ENCODE data around the gene USP25. TPM values are rescaled to one million over a fixed set of nuclear protein-coding genes. Genes with fewer than 3 reads are reported as not detected.

Gene USP25
- total and polyA plus RNA-seq, 2 donors: 19.8 to 37.7 TPM

GRCh38 chr21:15764878-15765277 lies 35.1 kb downstream of the USP25 start:
- DNase-seq (ENCODE audit: low read depth in 6 of 9, low spot score in 9 of 9): no peak
- Histone ChIP-seq H3K4me1 (ENCODE audit: control insufficient read depth in 2 of 2, insufficient read depth in 2 of 2, low read length in 2 of 2) (no peaks in the 10 kb centered on the region), H3K27ac (ENCODE audit: low read depth in 1 of 2, low read length in 1 of 2) (no peak overlapping the region), H3K4me3 (ENCODE audit: low read length in 2 of 2) (no peak overlapping the region), H3K27me3 (ENCODE audit: control insufficient read depth in 2 of 2, insufficient read depth in 1 of 2, low read length in 1 of 2) (no peaks in the 10 kb centered on the region), H3K36me3 (ENCODE audit: control insufficient read depth in 2 of 2, insufficient read depth in 2 of 2, low read length in 1 of 2) (no peaks in the 10 kb centered on the region), H3K9me3 (ENCODE audit: control insufficient read depth in 2 of 2, insufficient read depth in 1 of 2, low read length in 1 of 2) (no peaks in the 10 kb centered on the region)
- WGBS: 94% methylated on average over 3 of the region's 3 CpGs

- H3K27ac ChIP-seq (ENCODE audit: low read depth in 1 of 2, low read length in 1 of 2): no peak overlapping the region
- H3K27me3 ChIP-seq (ENCODE audit: control insufficient read depth in 2 of 2, insufficient read depth in 1 of 2, low read length in 1 of 2): no peaks in the 10 kb centered on the region
- no peaks in the 10 kb centered on the region for H3K36me3 ChIP-seq (ENCODE audit: control insufficient read depth in 2 of 2, insufficient read depth in 2 of 2, low read length in 1 of 2)
- no peak overlapping the region for H3K4me3 ChIP-seq (ENCODE audit: low read length in 2 of 2)
- no peak for DNase-seq (ENCODE audit: low read depth in 6 of 9, low spot score in 9 of 9)
- no peaks in the 10 kb centered on the region for H3K4me1 ChIP-seq (ENCODE audit: control insufficient read depth in 2 of 2, insufficient read depth in 2 of 2, low read length in 2 of 2)
- 97% methylated on average over 1 of the region's 1 CpG for WGBS
- H3K9me3 ChIP-seq (ENCODE audit: control insufficient read depth in 2 of 2, insufficient read depth in 1 of 2, low read length in 1 of 2): no peaks in the 10 kb centered on the region
These were observed 37.3 kb downstream of the USP25 start for GRCh38 chr21:15766952-15767603.

- no peak overlapping the region for H3K27ac ChIP-seq (ENCODE audit: low read depth in 1 of 2, low read length in 1 of 2)
- H3K36me3 ChIP-seq (ENCODE audit: control insufficient read depth in 2 of 2, insufficient read depth in 2 of 2, low read length in 1 of 2): peaks cover 0 to 2% of the 10 kb centered on the region in 2 donors
- WGBS: 98% methylated on average over 5 of the region's 5 CpGs
- H3K4me1 ChIP-seq (ENCODE audit: control insufficient read depth in 2 of 2, insufficient read depth in 2 of 2, low read length in 2 of 2): no peaks in the 10 kb centered on the region
- no peak overlapping the region for H3K4me3 ChIP-seq (ENCODE audit: low read length in 2 of 2)
- H3K27me3 ChIP-seq (ENCODE audit: control insufficient read depth in 2 of 2, insufficient read depth in 1 of 2, low read length in 1 of 2): no peaks in the 10 kb centered on the region
- no peak for DNase-seq (ENCODE audit: low read depth in 6 of 9, low spot score in 9 of 9)
- no peaks in the 10 kb centered on the region for H3K9me3 ChIP-seq (ENCODE audit: control insufficient read depth in 2 of 2, insufficient read depth in 1 of 2, low read length in 1 of 2)
These were observed 38.3 kb downstream of the USP25 start for GRCh38 chr21:15768045-15768601.

GRCh38 chr21:15768853-15769252 lies 39.1 kb downstream of the USP25 start:
- H3K27ac ChIP-seq (ENCODE audit: low read depth in 1 of 2, low read length in 1 of 2): no peak overlapping the region
- no peak for DNase-seq (ENCODE audit: low read depth in 6 of 9, low spot score in 9 of 9)
- no peaks in the 10 kb centered on the region for H3K4me1 ChIP-seq (ENCODE audit: control insufficient read depth in 2 of 2, insufficient read depth in 2 of 2, low read length in 2 of 2)
- H3K36me3 ChIP-seq (ENCODE audit: control insufficient read depth in 2 of 2, insufficient read depth in 2 of 2, low read length in 1 of 2): peaks cover 0 to 3% of the 10 kb centered on the region in 2 donors
- H3K4me3 ChIP-seq (ENCODE audit: low read length in 2 of 2): no peak overlapping the region
- WGBS: 95% methylated on average over 2 of the region's 2 CpGs
- H3K9me3 ChIP-seq (ENCODE audit: control insufficient read depth in 2 of 2, insufficient read depth in 1 of 2, low read length in 1 of 2): no peaks in the 10 kb centered on the region
- no peaks in the 10 kb centered on the region for H3K27me3 ChIP-seq (ENCODE audit: control insufficient read depth in 2 of 2, insufficient read depth in 1 of 2, low read length in 1 of 2)

GRCh38 chr21:15771311-15771710 lies 41.5 kb downstream of the USP25 start:
- Histone ChIP-seq H3K4me3 (ENCODE audit: low read length in 2 of 2) (no peak overlapping the region), H3K9me3 (ENCODE audit: control insufficient read depth in 2 of 2, insufficient read depth in 1 of 2, low read length in 1 of 2) (no peaks in the 10 kb centered on the region), H3K27ac (ENCODE audit: low read depth in 1 of 2, low read length in 1 of 2) (no peak overlapping the region), H3K4me1 (ENCODE audit: control insufficient read depth in 2 of 2, insufficient read depth in 2 of 2, low read length in 2 of 2) (no peaks in the 10 kb centered on the region), H3K27me3 (ENCODE audit: control insufficient read depth in 2 of 2, insufficient read depth in 1 of 2, low read length in 1 of 2) (no peaks in the 10 kb centered on the region), H3K36me3 (ENCODE audit: control insufficient read depth in 2 of 2, insufficient read depth in 2 of 2, low read length in 1 of 2) (peaks cover 0 to 3% of the 10 kb centered on the region in 2 donors)
- over 99% methylated on average over 6 of the region's 6 CpGs for WGBS
- no peak for DNase-seq (ENCODE audit: low read depth in 6 of 9, low spot score in 9 of 9)

- Histone ChIP-seq H3K4me3 (ENCODE audit: low read length in 2 of 2) (no peak overlapping the region), H3K27ac (ENCODE audit: low read depth in 1 of 2, low read length in 1 of 2) (no peak overlapping the region), H3K36me3 (ENCODE audit: control insufficient read depth in 2 of 2, insufficient read depth in 2 of 2, low read length in 1 of 2) (peaks cover 0 to 3% of the 10 kb centered on the region in 2 donors), H3K4me1 (ENCODE audit: control insufficient read depth in 2 of 2, insufficient read depth in 2 of 2, low read length in 2 of 2) (no peaks in the 10 kb centered on the region), H3K9me3 (ENCODE audit: control insufficient read depth in 2 of 2, insufficient read depth in 1 of 2, low read length in 1 of 2) (no peaks in the 10 kb centered on the region), H3K27me3 (ENCODE audit: control insufficient read depth in 2 of 2, insufficient read depth in 1 of 2, low read length in 1 of 2) (no peaks in the 10 kb centered on the region)
- DNase-seq (ENCODE audit: low read depth in 6 of 9, low spot score in 9 of 9): no peak
- WGBS: 79% methylated on average over 3 of the region's 3 CpGs
These were observed 42.9 kb downstream of the USP25 start for GRCh38 chr21:15772654-15773053.

GRCh38 chr21:15774590-15774989 lies 44.8 kb downstream of the USP25 start:
- no peaks in the 10 kb centered on the region for H3K9me3 ChIP-seq (ENCODE audit: control insufficient read depth in 2 of 2, insufficient read depth in 1 of 2, low read length in 1 of 2)
- H3K36me3 ChIP-seq (ENCODE audit: control insufficient read depth in 2 of 2, insufficient read depth in 2 of 2, low read length in 1 of 2): peaks cover 0 to 3% of the 10 kb centered on the region in 2 donors
- no peaks in the 10 kb centered on the region for H3K4me1 ChIP-seq (ENCODE audit: control insufficient read depth in 2 of 2, insufficient read depth in 2 of 2, low read length in 2 of 2)
- no peaks in the 10 kb centered on the region for H3K27me3 ChIP-seq (ENCODE audit: control insufficient read depth in 2 of 2, insufficient read depth in 1 of 2, low read length in 1 of 2)
- no peak for DNase-seq (ENCODE audit: low read depth in 6 of 9, low spot score in 9 of 9)
- WGBS: 83% methylated on average over 3 of the region's 3 CpGs
- H3K4me3 ChIP-seq (ENCODE audit: low read length in 2 of 2): no peak overlapping the region
- no peak overlapping the region for H3K27ac ChIP-seq (ENCODE audit: low read depth in 1 of 2, low read length in 1 of 2)

- Histone ChIP-seq H3K9me3 (ENCODE audit: control insufficient read depth in 2 of 2, insufficient read depth in 1 of 2, low read length in 1 of 2) (no peaks in the 10 kb centered on the region), H3K36me3 (ENCODE audit: control insufficient read depth in 2 of 2, insufficient read depth in 2 of 2, low read length in 1 of 2) (peaks cover 0 to 3% of the 10 kb centered on the region in 2 donors), H3K27me3 (ENCODE audit: control insufficient read depth in 2 of 2, insufficient read depth in 1 of 2, low read length in 1 of 2) (no peaks in the 10 kb centered on the region), H3K4me3 (ENCODE audit: low read length in 2 of 2) (no peak overlapping the region), H3K27ac (ENCODE audit: low read depth in 1 of 2, low read length in 1 of 2) (no peak overlapping the region), H3K4me1 (ENCODE audit: control insufficient read depth in 2 of 2, insufficient read depth in 2 of 2, low read length in 2 of 2) (no peaks in the 10 kb centered on the region)
- no peak for DNase-seq (ENCODE audit: low read depth in 6 of 9, low spot score in 9 of 9)
- 99% methylated on average over 4 of the region's 4 CpGs for WGBS
These were observed 45.5 kb downstream of the USP25 start for GRCh38 chr21:15775291-15775690.

GRCh38 chr21:15775981-15776380 lies 46.2 kb downstream of the USP25 start:
- Histone ChIP-seq H3K4me3 (ENCODE audit: low read length in 2 of 2) (no peak overlapping the region), H3K36me3 (ENCODE audit: control insufficient read depth in 2 of 2, insufficient read depth in 2 of 2, low read length in 1 of 2) (peaks cover 2 to 5% of the 10 kb centered on the region in 2 donors), H3K9me3 (ENCODE audit: control insufficient read depth in 2 of 2, insufficient read depth in 1 of 2, low read length in 1 of 2) (peaks cover 0 to under 1% of the 10 kb centered on the region in 2 donors), H3K27me3 (ENCODE audit: control insufficient read depth in 2 of 2, insufficient read depth in 1 of 2, low read length in 1 of 2) (no peaks in the 10 kb centered on the region), H3K4me1 (ENCODE audit: control insufficient read depth in 2 of 2, insufficient read depth in 2 of 2, low read length in 2 of 2) (no peaks in the 10 kb centered on the region), H3K27ac (ENCODE audit: low read depth in 1 of 2, low read length in 1 of 2) (no peak overlapping the region)
- DNase-seq (ENCODE audit: low read depth in 6 of 9, low spot score in 9 of 9): no peak

Data from thymus (tissue), 11 donors.